B cell (primary cell): ENCODE measurements around the gene SLC44A4. TPM values are rescaled to one million over a fixed set of nuclear protein-coding genes. Genes with fewer than 3 reads are reported as not detected.

Source experiments
- ATAC-seq: fragments of 200-7000 bp; cut with Tn5 transposase; one replicate; pipeline ENCODE4 v1.10.0; 2021; ENCODE audit warnings: low read depth, mild to moderate bottlenecking, moderate number of reproducible peaks, moderate library complexity
- CTCF ChIA-PET: fragments of 350-600 bp; sonication (Branson Sonifier 250); formaldehyde crosslinking; loops from one replicate; lab custom pipeline; 2021; ENCODE audit warnings: antibody characterized with exemption, inconsistent platforms; lab: Charles Lee
- POLR2A ChIA-PET: fragments of 350-600 bp; sonication (Branson Sonifier 250); formaldehyde crosslinking; loops from one replicate; lab custom pipeline; 2021; ENCODE audit warnings: antibody characterized with exemption; lab: Charles Lee
- DNase-seq: peaks from one replicate; pipeline ENCODE4 v3.0.0; 2013
- H2AFZ ChIP-seq: 2 replicates; pipeline ENCODE4 v1.6.1; 2012; ENCODE audit warnings: mild to moderate bottlenecking, low read depth, low read length; ENCODE audit not compliant: insufficient read depth, poor library complexity, severe bottlenecking
- H3K27ac ChIP-seq, 2 donors: 1 replicate in 1 of 2; 2 replicates in 1 of 2; pipeline ENCODE4 v1.5.1; 2012 to 2013; ENCODE audit warnings: low read length in 2 of 2, mild to moderate bottlenecking in 2 of 2, moderate library complexity in 1 of 2
- H3K27me3 ChIP-seq, 4 experiments: fragments of 200-600 bp in 1 of 4; sonication (generic) in 1 of 4; replicated peaks in 1 of 4; 1 replicate in 2 of 4; 2 replicates in 2 of 4; pipeline versions ENCODE4 v1.6.1 to v1.7.0; 2013 to 2016; ENCODE audit warnings: low read length in 3 of 4, mild to moderate bottlenecking in 2 of 4, mixed read lengths in 1 of 4, moderate library complexity in 1 of 4; ENCODE audit not compliant: insufficient read depth in 4 of 4, control insufficient read depth in 3 of 4; ENCODE audit errors: control extremely low read depth in 1 of 4
- H3K36me3 ChIP-seq, 2 experiments: replicated peaks in 1 of 2; 1 replicate in 1 of 2; 2 replicates in 1 of 2; pipeline versions ENCODE4 v1.6.1 to v1.7.1; 2013; ENCODE audit warnings: low read length in 1 of 2; ENCODE audit not compliant: insufficient read depth in 2 of 2, control insufficient read depth in 1 of 2; ENCODE audit errors: control extremely low read depth in 1 of 2, extremely low read depth in 1 of 2
- H3K4me1 ChIP-seq, 2 donors: fragments of 200-600 bp in 1 of 2; sonication (generic) in 1 of 2; 1 replicate in 1 of 2; 2 replicates in 1 of 2; pipeline versions ENCODE4 v1.5.1 to v1.6.1; 2013 to 2017; ENCODE audit warnings: low read length in 2 of 2; ENCODE audit not compliant: control insufficient read depth in 2 of 2, insufficient read depth in 2 of 2
- H3K4me2 ChIP-seq: replicated peaks from 2 replicates; pipeline ENCODE3; 2012; ENCODE audit warnings: mild to moderate bottlenecking, low read depth, low read length; ENCODE audit not compliant: poor library complexity, severe bottlenecking
- H3K4me3 ChIP-seq, 5 experiments: fragments of 200-600 bp in 1 of 5; sonication (generic) in 1 of 5; 1 replicate in 3 of 5; 2 replicates in 2 of 5; pipeline versions ENCODE4 v1.5.1 to v1.7.0; 2011 to 2016; ENCODE audit warnings: low read length in 4 of 5, mild to moderate bottlenecking in 4 of 5, low read depth in 2 of 5, control low read depth in 1 of 5, moderate library complexity in 1 of 5; ENCODE audit not compliant: insufficient read depth in 1 of 5; ENCODE audit errors: control extremely low read depth in 1 of 5, extremely low read depth in 1 of 5
- H3K79me2 ChIP-seq: fragments of 200-600 bp; sonication (generic); one replicate; pipeline ENCODE4 v1.6.0; 2016; ENCODE audit warnings: low read length; ENCODE audit not compliant: control insufficient read depth, insufficient read depth
- H3K9ac ChIP-seq: fragments of 200-600 bp; sonication (generic); 2 replicates; pipeline ENCODE4 v1.6.1; 2017; ENCODE audit warnings: mild to moderate bottlenecking, low read length, moderate library complexity
- H3K9me3 ChIP-seq, 3 donors: one replicate each; pipeline versions ENCODE4 v1.6.1 to v1.7.1; 2013; ENCODE audit warnings: low read length in 2 of 3; ENCODE audit not compliant: control insufficient read depth in 2 of 3, insufficient read depth in 1 of 3; ENCODE audit errors: control extremely low read depth in 1 of 3
- H4K20me1 ChIP-seq: 2 replicates; pipeline ENCODE4 v1.6.0; 2012; ENCODE audit warnings: mild to moderate bottlenecking, low read length; ENCODE audit not compliant: insufficient read depth, control insufficient read depth, poor library complexity, severe bottlenecking
- H3K27ac Mint-ChIP-seq: one replicate; pipeline ENCODE4 v1.8.0; 2021; ENCODE audit warnings: mixed read lengths
- H3K27me3 Mint-ChIP-seq: one replicate; pipeline ENCODE4 v1.8.0; 2021; ENCODE audit warnings: mixed read lengths
- H3K4me1 Mint-ChIP-seq: one replicate; pipeline ENCODE4 v1.8.0; 2021; ENCODE audit warnings: mixed read lengths
- H3K4me3 Mint-ChIP-seq: one replicate; pipeline ENCODE4 v1.8.0; 2021; ENCODE audit warnings: mixed read lengths
- H3K9me3 Mint-ChIP-seq: one replicate; pipeline ENCODE4 v1.8.0; 2022; ENCODE audit warnings: mixed read lengths; ENCODE audit not compliant: insufficient read depth
- EZH2 ChIP-seq: IDR thresholded peaks from 2 replicates; pipeline ENCODE4 v1.6.1; 2012; ENCODE audit warnings: borderline replicate concordance, low read depth, mild to moderate bottlenecking, moderate library complexity, low read length; ENCODE audit not compliant: insufficient read depth, poor library complexity, severe bottlenecking
- WGBS: methylation state at CpG from one replicate; pipeline ENCODE4 v1.1.5; 2013; ENCODE audit warnings: missing lambda C conversion rate; ENCODE audit not compliant: insufficient coverage; 5-methylcytosine and 5-hydroxymethylcytosine counted together
- intact Hi-C: fragments of 100-400 bp; cut with micrococcal nuclease; formaldehyde crosslinking; loops from one replicate; pipeline ENCODE4 v1.10.0; 2022
- polyA plus RNA-seq: library from polyadenylated mRNA; depleted of rRNA; stranded (reverse); fragments of >200 nt; gene quantifications from 2 replicates; pipeline ENCODE4 v1.2.3, GENCODE V29; 2012
- total RNA-seq, 2 donors: library from RNA; stranded (reverse); fragments of 120-200 nt in 1 of 2; gene quantifications; 1 replicate in 1 of 2; 2 replicates in 1 of 2; pipeline versions ENCODE4 v1.2.3 to v1.2.4, GENCODE V29; 2013 to 2022
- TF ChIP-seq, protein P1 (sequence below): fragments of 200-600 bp; IDR thresholded peaks from one replicate; pipeline ENCODE4 v1.8.0; 2022; ENCODE audit warnings: antibody characterized with exemption, mild to moderate bottlenecking

Gene SLC44A4
- total and polyA plus RNA-seq, 2 donors (not counting 1 experiment from before 2014, with no cell fraction given): not detected

DNA sequence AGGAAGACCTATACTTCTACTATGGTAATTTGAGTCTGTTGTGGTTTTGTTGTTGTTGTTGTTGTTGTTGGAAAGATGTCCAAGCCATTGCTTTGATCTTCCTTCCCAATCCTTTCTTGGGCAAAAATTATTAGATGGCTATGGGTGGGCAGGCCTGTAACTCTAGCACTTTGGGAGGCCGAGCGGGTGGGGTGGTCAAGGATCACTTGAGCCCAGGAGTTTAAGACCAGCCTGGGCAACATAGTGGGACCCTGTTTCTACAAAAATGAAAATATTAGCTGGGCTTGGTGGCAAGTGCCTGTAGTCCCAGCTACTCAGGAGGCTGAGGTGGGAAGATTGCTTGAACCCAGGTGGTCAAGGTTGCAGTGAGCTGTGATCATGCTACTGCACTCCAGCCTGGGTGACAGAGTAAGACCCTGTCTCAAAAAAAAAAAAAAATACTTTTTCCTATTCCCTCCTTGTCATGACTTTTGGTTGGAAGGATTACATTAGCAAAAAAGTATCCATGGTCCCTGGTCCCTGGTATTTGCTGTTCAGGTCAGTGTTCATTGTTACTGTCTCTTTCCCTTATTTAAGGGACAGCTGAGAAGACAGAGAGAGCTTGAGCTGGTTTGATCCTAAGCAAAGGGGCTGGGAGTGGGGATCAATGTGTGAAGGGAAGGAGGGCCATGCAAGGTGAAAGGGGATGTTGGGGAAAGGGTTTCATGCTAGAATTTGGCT lies 27.9 kb downstream of the SLC44A4 start:
- DNase-seq: no peak
- H4K20me1 ChIP-seq: no peaks in the 10 kb centered on the region
- no peak overlapping the region for H3K4me3 Mint-ChIP-seq
- H3K4me1 ChIP-seq: no peaks in the 10 kb centered on the region
- peaks cover 0 to 4% (median 0%) of the 10 kb centered on the region in 3 donors for H3K9me3 ChIP-seq
- no peaks in the 10 kb centered on the region for H3K4me1 Mint-ChIP-seq
- no peaks in the 10 kb centered on the region for H3K27me3 ChIP-seq
- ChIA-PET POLR2A (interaction anchor here (0.8 kb wide), 1 partner anchor 139 kb away, joined by 7 read pairs; no protein-coding TSS in a partner anchor), CTCF (no interaction called here)
- no peak overlapping the region for H3K27ac ChIP-seq
- H3K79me2 ChIP-seq: no peaks in the 10 kb centered on the region
- H3K9ac ChIP-seq: no peak overlapping the region
- intact Hi-C loops: no loop called here
- no peaks in the 10 kb centered on the region for H3K27me3 Mint-ChIP-seq
- no peak overlapping the region for H3K4me3 ChIP-seq
- H2AFZ ChIP-seq: no peak overlapping the region
- no peaks in the 10 kb centered on the region for H3K9me3 Mint-ChIP-seq
- no peak for ATAC-seq
- 95% methylated on average over 2 of the region's 2 CpGs for WGBS
- no peaks in the 10 kb centered on the region for H3K36me3 ChIP-seq
- no peak for TF ChIP-seq EZH2
- TF ChIP-seq, protein P1, sequence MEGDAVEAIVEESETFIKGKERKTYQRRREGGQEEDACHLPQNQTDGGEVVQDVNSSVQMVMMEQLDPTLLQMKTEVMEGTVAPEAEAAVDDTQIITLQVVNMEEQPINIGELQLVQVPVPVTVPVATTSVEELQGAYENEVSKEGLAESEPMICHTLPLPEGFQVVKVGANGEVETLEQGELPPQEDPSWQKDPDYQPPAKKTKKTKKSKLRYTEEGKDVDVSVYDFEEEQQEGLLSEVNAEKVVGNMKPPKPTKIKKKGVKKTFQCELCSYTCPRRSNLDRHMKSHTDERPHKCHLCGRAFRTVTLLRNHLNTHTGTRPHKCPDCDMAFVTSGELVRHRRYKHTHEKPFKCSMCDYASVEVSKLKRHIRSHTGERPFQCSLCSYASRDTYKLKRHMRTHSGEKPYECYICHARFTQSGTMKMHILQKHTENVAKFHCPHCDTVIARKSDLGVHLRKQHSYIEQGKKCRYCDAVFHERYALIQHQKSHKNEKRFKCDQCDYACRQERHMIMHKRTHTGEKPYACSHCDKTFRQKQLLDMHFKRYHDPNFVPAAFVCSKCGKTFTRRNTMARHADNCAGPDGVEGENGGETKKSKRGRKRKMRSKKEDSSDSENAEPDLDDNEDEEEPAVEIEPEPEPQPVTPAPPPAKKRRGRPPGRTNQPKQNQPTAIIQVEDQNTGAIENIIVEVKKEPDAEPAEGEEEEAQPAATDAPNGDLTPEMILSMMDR: no peak
- no peak overlapping the region for H3K4me2 ChIP-seq
- no peak overlapping the region for H3K27ac Mint-ChIP-seq

DNA sequence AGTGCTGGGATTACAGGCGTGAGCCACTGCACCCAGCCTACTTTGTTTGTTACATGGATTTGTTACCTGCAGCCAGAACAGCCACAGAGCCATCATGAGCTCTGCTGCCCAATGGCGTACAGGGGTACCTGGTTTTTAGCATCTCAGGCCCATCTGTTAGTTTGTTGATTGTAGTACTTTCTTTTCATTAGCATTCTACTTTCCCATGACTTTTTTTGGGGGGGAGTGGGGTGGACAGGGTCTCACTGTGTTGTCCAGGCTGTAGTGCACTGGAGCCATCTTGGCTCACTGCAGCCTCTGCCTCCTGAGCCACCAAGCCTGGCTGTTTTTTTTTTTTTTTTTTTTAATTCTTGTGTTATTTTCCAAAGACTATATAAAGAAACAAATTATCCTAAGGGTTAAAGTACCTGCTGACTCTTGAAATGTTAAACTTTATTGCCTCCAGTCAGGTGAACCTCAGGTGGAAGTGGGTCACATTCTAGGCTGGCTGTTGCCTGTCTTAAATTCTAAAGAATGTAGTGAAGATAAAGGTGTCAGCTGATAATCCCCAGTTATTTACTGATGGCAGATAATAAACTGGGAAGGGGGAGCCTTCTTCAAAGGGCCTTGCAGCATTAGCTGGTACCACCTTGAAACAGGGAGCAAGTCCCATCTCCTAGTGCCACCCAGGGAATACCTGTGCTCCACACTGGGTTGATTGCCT lies 31.4 kb downstream of the SLC44A4 start:
- Histone ChIP-seq H3K79me2 (no peaks in the 10 kb centered on the region), H3K27ac (no peak overlapping the region), H3K4me3 (no peak overlapping the region), H3K27me3 (no peaks in the 10 kb centered on the region), H4K20me1 (no peaks in the 10 kb centered on the region), H2AFZ (no peak overlapping the region), H3K4me1 (peaks cover 0 to 3% of the 10 kb centered on the region in 2 donors), H3K9me3 (no peaks in the 10 kb centered on the region), H3K4me2 (no peak overlapping the region), H3K36me3 (no peaks in the 10 kb centered on the region), H3K9ac (no peak overlapping the region)
- ChIA-PET CTCF (no interaction called here), POLR2A (interaction anchor here (0.7 kb wide), 1 partner anchor 15 kb away, joined by 5 read pairs; the partner anchor contains the start of gene NEU1)
- Mint-ChIP-seq H3K4me3 (no peak overlapping the region), H3K4me1 (no peaks in the 10 kb centered on the region), H3K27me3 (no peaks in the 10 kb centered on the region), H3K27ac (no peak overlapping the region), H3K9me3 (no peaks in the 10 kb centered on the region)
- DNase-seq (no peak), ATAC-seq (no peak)
- no peak for TF ChIP-seq EZH2
- TF ChIP-seq, protein P1: no peak
- intact Hi-C loops: no loop called here
- WGBS: 100% methylated on average over 1 of the region's 2 CpGs
